K562 (cell line): ENCODE data around the gene CASP6. TPM values are rescaled to one million over a fixed set of nuclear protein-coding genes. Genes with fewer than 3 reads are reported as not detected.

ENCODE experiments used
- CC2D1A ChIP-seq: fragments of 450-650 bp; IDR thresholded peaks from 2 replicates; pipeline ENCODE4 v1.6.1; 2017; ENCODE audit warnings: mild to moderate bottlenecking
- CCNT2 ChIP-seq: IDR thresholded peaks from 2 replicates; pipeline ENCODE4 v1.6.1; 2011; ENCODE audit warnings: borderline replicate concordance, low read depth, mild to moderate bottlenecking, moderate library complexity, mixed read lengths, low read length; ENCODE audit not compliant: insufficient read length; ENCODE audit errors: extremely low read depth
- EGR1 ChIP-seq: fragments of 450-650 bp; conservative IDR thresholded peaks from 2 replicates; pipeline ENCODE4 v1.6.1; 2017; ENCODE audit warnings: mild to moderate bottlenecking
- GABPB2 ChIP-seq: fragments of 250-450 bp; sonication (Bioruptor Pico); conservative IDR thresholded peaks from 2 replicates; pipeline ENCODE4 v1.5.1; 2021; ENCODE audit warnings: mild to moderate bottlenecking
- NCOA1 ChIP-seq: fragments of 450-650 bp; IDR thresholded peaks from 2 replicates; pipeline ENCODE4 v1.6.1; 2016; ENCODE audit warnings: low read depth
- RBM15 ChIP-seq: fragments of 200-400 bp; formaldehyde crosslinking; IDR thresholded peaks from 2 replicates; pipeline ENCODE4 v1.6.1; 2018; ENCODE audit warnings: mild to moderate bottlenecking, low read length, moderate library complexity; ENCODE audit not compliant: insufficient read depth
- RUNX1 ChIP-seq: sonication (generic); IDR thresholded peaks from 2 replicates; pipeline ENCODE4 v1.6.1; 2016; ENCODE audit warnings: antibody characterized with exemption, low read depth
- SMARCC2 ChIP-seq: fragments of 450-650 bp; IDR thresholded peaks from 2 replicates; pipeline ENCODE4 v1.6.1; 2017; ENCODE audit warnings: antibody characterized with exemption, moderate library complexity, mild to moderate bottlenecking, low read depth
- STAT5A ChIP-seq: IDR thresholded peaks from 2 replicates; pipeline ENCODE4 v1.6.1; 2012; ENCODE audit warnings: low read length, inconsistent platforms, borderline replicate concordance
- TAF9B ChIP-seq: fragments of 450-650 bp; IDR thresholded peaks from 2 replicates; pipeline ENCODE4 v1.6.1; 2018; ENCODE audit warnings: mild to moderate bottlenecking; ENCODE audit not compliant: partially characterized antibody
- TSC22D4 ChIP-seq: fragments of 450-650 bp; IDR thresholded peaks from 2 replicates; pipeline ENCODE4 v1.6.1; 2016; ENCODE audit warnings: missing genetic modification characterization, missing biosample characterization, control low read depth
- ZNF175 ChIP-seq: fragments of 200-800 bp; sonication (Bioruptor generic); IDR thresholded peaks from 2 replicates; pipeline ENCODE4 v1.6.1; 2016; ENCODE audit warnings: low read depth, mild to moderate bottlenecking, missing genetic modification characterization, missing compliant biosample characterization
- ZNF253 ChIP-seq: fragments of 250-450 bp; sonication (Bioruptor Pico); conservative IDR thresholded peaks from 2 replicates; pipeline ENCODE4 v1.6.1; 2021; ENCODE audit warnings: mild to moderate bottlenecking
- polyA plus RNA-seq, 8 experiments: library from polyadenylated mRNA; depleted of rRNA in 4 of 8; stranded (reverse) in 5 of 8; unstranded in 3 of 8; fragments of >200 nt; fragmentation: Nextera tagmentation in 2 of 8; fragmentation: Illumina TruSeq in 1 of 8; extraction: Ambion mirVana in 2 of 8; extraction: Trizol in 1 of 8; gene quantifications; 2 replicates each; pipeline versions ENCODE4 v1.2.1 to v1.2.3, GENCODE V29; 2011 to 2014; ENCODE audit warnings: inconsistent platforms in 1 of 8, missing spikeins in 1 of 8
- total RNA-seq, 7 experiments: library from RNA; depleted of rRNA in 6 of 7; stranded (reverse); fragments of >200 nt in 6 of 7; fragmentation: Illumina TruSeq in 2 of 7; extraction: Trizol in 2 of 7; gene quantifications; 2 replicates each; pipeline versions ENCODE4 v1.2.1 to v1.2.3, GENCODE V29; 2011 to 2021; ENCODE audit warnings: low replicate concordance in 1 of 7
- TF ChIP-seq, protein P1 (sequence below): fragments of 450-650 bp; IDR thresholded peaks from 2 replicates; pipeline ENCODE4 v1.6.1; 2016; ENCODE audit warnings: mild to moderate bottlenecking
- TF ChIP-seq, protein P2 (sequence below): fragments of 250-450 bp; sonication (Bioruptor Pico); IDR thresholded peaks from 2 replicates; pipeline ENCODE4 v1.4.0; 2020; ENCODE audit warnings: mild to moderate bottlenecking, moderate library complexity
- TF ChIP-seq, protein P3 (sequence below), 3 experiments: fragments of 200-800 bp in 1 of 3; sonication (Bioruptor generic) in 1 of 3; sonication (generic) in 1 of 3; formaldehyde crosslinking in 1 of 3; IDR thresholded peaks; 2 replicates each; pipeline versions ENCODE4 v1.6.1 to v1.8.0; 2016 to 2022; ENCODE audit warnings: mild to moderate bottlenecking in 2 of 3, missing compliant biosample characterization in 2 of 3, missing genetic modification characterization in 2 of 3, missing genetic modification reagents in 1 of 3
- TF ChIP-seq, protein P4 (sequence below): IDR thresholded peaks from 3 replicates; pipeline ENCODE4 v1.6.1; 2011; ENCODE audit warnings: borderline replicate concordance, mild to moderate bottlenecking, moderate library complexity; ENCODE audit not compliant: insufficient read length; ENCODE audit errors: extremely low read depth

Gene CASP6
- total and polyA plus RNA-seq, 9 of the 15 experiments (the other 6 are each of a cell fraction or from before 2014, with no cell fraction given): 20.8 to 72.7 (median 39.1) TPM

DNA sequence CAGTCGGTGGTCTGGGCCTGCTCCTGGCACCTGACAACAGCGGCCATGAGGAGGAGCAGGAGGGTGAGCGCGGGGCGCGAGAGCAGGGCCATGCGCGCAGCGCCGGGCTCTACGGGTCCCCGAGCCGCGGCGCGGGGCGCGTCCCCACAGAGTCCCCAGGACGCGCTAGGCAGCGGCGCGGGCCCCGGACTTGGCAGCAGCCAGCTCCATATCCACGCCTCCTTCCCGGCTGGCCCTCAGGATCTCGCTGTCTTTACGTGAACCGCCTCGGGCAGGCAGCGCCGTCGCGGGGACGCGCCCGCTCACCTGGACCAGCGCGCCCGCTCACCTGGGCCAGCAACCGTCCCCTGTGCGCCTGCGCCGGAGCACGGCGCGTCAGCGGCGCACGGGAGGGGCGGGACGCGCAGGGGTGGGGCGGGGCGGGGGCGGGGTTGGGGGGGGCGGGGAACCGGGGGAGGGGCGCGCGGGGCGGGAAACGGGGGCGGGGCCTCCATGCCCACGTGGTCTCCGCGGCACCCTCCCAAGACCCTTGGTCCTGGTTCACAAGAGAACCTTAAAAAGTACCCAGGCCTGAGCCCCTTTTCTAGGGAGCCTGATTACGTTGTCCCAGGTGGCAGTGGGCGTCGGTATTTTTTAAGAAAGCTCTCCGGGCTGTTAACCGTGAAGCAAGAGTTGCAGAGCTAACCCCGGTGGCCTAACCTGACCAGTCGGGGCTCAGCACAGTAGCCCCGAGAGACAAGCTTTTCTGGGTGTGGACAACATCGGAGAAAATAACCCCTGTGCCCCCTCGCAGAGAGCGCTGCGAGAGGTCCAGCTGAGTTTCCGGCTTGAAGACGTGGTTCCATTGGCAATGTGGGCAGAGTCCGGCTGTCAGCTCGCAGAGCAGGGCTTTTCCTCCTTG lies 26.7 kb upstream of the CASP6 start, which contains the start of gene PLA2G12A (continued):
- TF ChIP-seq, protein P1, sequence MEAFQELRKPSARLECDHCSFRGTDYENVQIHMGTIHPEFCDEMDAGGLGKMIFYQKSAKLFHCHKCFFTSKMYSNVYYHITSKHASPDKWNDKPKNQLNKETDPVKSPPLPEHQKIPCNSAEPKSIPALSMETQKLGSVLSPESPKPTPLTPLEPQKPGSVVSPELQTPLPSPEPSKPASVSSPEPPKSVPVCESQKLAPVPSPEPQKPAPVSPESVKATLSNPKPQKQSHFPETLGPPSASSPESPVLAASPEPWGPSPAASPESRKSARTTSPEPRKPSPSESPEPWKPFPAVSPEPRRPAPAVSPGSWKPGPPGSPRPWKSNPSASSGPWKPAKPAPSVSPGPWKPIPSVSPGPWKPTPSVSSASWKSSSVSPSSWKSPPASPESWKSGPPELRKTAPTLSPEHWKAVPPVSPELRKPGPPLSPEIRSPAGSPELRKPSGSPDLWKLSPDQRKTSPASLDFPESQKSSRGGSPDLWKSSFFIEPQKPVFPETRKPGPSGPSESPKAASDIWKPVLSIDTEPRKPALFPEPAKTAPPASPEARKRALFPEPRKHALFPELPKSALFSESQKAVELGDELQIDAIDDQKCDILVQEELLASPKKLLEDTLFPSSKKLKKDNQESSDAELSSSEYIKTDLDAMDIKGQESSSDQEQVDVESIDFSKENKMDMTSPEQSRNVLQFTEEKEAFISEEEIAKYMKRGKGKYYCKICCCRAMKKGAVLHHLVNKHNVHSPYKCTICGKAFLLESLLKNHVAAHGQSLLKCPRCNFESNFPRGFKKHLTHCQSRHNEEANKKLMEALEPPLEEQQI: no peak
- TF ChIP-seq CC2D1A (no peak), ZNF175 (CRISPR knock-in tag) (no peak), RBM15 (no peak), RUNX1 (no peak), TSC22D4 (tag) (no peak), CCNT2 (peak; percentile 28), NCOA1 (0 out of 2 replicates have a peak, but pooled peaks have one; percentile 32), SMARCC2 (no peak), STAT5A (no peak), TAF9B (no peak), EGR1 (0 out of 2 replicates have a peak, but pooled peaks have one; percentile 14), ZNF253 (CRISPR knock-in tag) (no peak), GABPB2 (CRISPR knock-in tag) (no peak)
- TF ChIP-seq, protein P2, sequence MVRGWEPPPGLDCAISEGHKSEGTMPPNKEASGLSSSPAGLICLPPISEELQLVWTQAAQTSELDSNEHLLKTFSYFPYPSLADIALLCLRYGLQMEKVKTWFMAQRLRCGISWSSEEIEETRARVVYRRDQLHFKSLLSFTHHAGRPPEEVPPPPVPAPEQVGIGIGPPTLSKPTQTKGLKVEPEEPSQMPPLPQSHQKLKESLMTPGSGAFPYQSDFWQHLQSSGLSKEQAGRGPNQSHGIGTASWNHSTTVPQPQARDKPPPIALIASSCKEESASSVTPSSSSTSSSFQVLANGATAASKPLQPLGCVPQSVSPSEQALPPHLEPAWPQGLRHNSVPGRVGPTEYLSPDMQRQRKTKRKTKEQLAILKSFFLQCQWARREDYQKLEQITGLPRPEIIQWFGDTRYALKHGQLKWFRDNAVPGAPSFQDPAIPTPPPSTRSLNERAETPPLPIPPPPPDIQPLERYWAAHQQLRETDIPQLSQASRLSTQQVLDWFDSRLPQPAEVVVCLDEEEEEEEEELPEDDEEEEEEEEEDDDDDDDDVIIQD (CRISPR knock-in tag): no peak
- TF ChIP-seq, protein P3, sequence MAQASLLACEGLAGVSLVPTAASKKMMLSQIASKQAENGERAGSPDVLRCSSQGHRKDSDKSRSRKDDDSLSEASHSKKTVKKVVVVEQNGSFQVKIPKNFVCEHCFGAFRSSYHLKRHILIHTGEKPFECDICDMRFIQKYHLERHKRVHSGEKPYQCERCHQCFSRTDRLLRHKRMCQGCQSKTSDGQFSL (CRISPR knock-in tag; IDR thresholded peaks at IDR 0.05): peak; percentile 22; the same call in 1 of the 2 replicates
- TF ChIP-seq, protein P3 (tag; IDR thresholded peaks at IDR 0.05): peak in 1 of 2 experiments; percentile 73; a peak in 2 of 4 replicates
- TF ChIP-seq, protein P4, sequence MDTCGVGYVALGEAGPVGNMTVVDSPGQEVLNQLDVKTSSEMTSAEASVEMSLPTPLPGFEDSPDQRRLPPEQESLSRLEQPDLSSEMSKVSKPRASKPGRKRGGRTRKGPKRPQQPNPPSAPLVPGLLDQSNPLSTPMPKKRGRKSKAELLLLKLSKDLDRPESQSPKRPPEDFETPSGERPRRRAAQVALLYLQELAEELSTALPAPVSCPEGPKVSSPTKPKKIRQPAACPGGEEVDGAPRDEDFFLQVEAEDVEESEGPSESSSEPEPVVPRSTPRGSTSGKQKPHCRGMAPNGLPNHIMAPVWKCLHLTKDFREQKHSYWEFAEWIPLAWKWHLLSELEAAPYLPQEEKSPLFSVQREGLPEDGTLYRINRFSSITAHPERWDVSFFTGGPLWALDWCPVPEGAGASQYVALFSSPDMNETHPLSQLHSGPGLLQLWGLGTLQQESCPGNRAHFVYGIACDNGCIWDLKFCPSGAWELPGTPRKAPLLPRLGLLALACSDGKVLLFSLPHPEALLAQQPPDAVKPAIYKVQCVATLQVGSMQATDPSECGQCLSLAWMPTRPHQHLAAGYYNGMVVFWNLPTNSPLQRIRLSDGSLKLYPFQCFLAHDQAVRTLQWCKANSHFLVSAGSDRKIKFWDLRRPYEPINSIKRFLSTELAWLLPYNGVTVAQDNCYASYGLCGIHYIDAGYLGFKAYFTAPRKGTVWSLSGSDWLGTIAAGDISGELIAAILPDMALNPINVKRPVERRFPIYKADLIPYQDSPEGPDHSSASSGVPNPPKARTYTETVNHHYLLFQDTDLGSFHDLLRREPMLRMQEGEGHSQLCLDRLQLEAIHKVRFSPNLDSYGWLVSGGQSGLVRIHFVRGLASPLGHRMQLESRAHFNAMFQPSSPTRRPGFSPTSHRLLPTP: no peak
